Myocyte (in vitro differentiated cells): ENCODE measurements around the gene TTC33. TPM values are rescaled to one million over a fixed set of nuclear protein-coding genes. Genes with fewer than 3 reads are reported as not detected.
A peak's percentile ranks its signal among the peaks of the same experiment; 100 is the strongest.

Experiments used
- DNase-seq: peaks from one replicate; pipeline ENCODE4 v3.0.0-alpha.2; 2012; ENCODE audit warnings: low read depth
- total RNA-seq: library from RNA; depleted of rRNA; stranded (reverse); fragments of >200 nt; gene quantifications from 2 replicates; pipeline ENCODE4 v1.2.3, GENCODE V29; 2014

TTC33 gene
- total RNA-seq, 1 donor from 2014 or later, result 26.7 TPM

- no peak for DNase-seq
Measured at GRCh38 chr5:40524677-40525076, 231.1 kb downstream of the TTC33 start.

GRCh38 chr5:40521925-40522324 lies 233.8 kb downstream of the TTC33 start:
- DNase-seq, result no peak

- no peak for DNase-seq
Measured at GRCh38 chr5:40521108-40521785, 234.5 kb downstream of the TTC33 start.

GRCh38 chr5:40518485-40518917 lies 237.3 kb downstream of the TTC33 start:
- DNase-seq, result peak; percentile 67

- DNase-seq, result no peak
Measured at GRCh38 chr5:40515476-40515875, 240.3 kb downstream of the TTC33 start.

GRCh38 chr5:40514976-40515375 lies 240.8 kb downstream of the TTC33 start:
- no peak for DNase-seq

GRCh38 chr5:40511801-40512200 lies 244.0 kb downstream of the TTC33 start:
- DNase-seq, result no peak

- DNase-seq, result peak; percentile 18
Measured at GRCh38 chr5:40507095-40507494, 248.7 kb downstream of the TTC33 start.

GRCh38 chr5:40505031-40505430 lies 250.7 kb downstream of the TTC33 start:
- DNase-seq, result no peak

- DNase-seq, result no peak
Measured at GRCh38 chr5:40503439-40503838, 252.3 kb downstream of the TTC33 start.

GRCh38 chr5:40502736-40503135 lies 253.0 kb downstream of the TTC33 start:
- no peak for DNase-seq

GRCh38 chr5:40501711-40502444 lies 253.9 kb downstream of the TTC33 start:
- DNase-seq, result no peak

GRCh38 chr5:40499518-40500273 lies 256.1 kb downstream of the TTC33 start:
- no peak for DNase-seq

- DNase-seq, result no peak
Measured at GRCh38 chr5:40499007-40499406, 256.8 kb downstream of the TTC33 start.

GRCh38 chr5:40497573-40497972 lies 258.2 kb downstream of the TTC33 start:
- DNase-seq, result no peak

GRCh38 chr5:40495237-40495635 lies 260.5 kb downstream of the TTC33 start:
- DNase-seq, result no peak

- DNase-seq, result no peak
Measured at GRCh38 chr5:40494631-40495236, 261.0 kb downstream of the TTC33 start.

- DNase-seq, result no peak
Measured at GRCh38 chr5:40492056-40492455, 263.7 kb downstream of the TTC33 start.

- DNase-seq, result no peak
Measured at GRCh38 chr5:40491644-40492043, 264.1 kb downstream of the TTC33 start.

GRCh38 chr5:40490464-40491111 lies 265.2 kb downstream of the TTC33 start:
- no peak for DNase-seq

- no peak for DNase-seq
Measured at GRCh38 chr5:40489421-40489820, 266.3 kb downstream of the TTC33 start.
